ENCODE data around the gene PRKCD.

PRKCD gene

GRCh38 chr3:53217175-53217574 is 56.2 kb downstream of the PRKCD start:
- DNase-seq (ENCODE audit: low read depth in 2 of 2): no peak

- no peak for DNase-seq (ENCODE audit: low read depth in 2 of 2)
Observed at GRCh38 chr3:53218131-53218530, 57.1 kb downstream of the PRKCD start.

GRCh38 chr3:53219895-53220483 is 59.0 kb downstream of the PRKCD start:
- peak; percentile 38 to 53 for DNase-seq (ENCODE audit: low read depth in 2 of 2)

DNA sequence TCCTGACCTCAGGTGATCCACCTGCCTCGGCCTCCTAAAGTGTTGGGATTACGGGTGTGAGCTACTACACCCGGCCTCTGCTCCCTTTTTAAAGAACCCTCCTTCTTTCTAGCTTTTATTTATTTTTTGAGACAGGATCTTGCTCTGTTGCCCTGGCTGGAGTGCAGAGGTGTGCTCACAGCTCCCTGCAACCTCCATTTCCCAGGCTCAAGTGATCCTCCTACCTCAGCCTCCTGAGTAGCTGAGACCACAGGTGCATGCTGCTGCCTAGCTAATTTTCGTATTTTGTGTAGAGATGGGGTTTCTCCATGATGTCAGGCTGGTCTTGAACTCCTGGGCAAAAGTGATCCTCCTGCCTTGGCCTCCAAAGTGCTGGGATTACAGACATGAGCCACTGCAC is 60.3 kb downstream of the PRKCD start:
- DNase-seq (ENCODE audit: low read depth in 2 of 2): no peak

GRCh38 chr3:53221827-53222182 is 60.8 kb downstream of the PRKCD start:
- DNase-seq (ENCODE audit: low read depth in 2 of 2): no peak

- DNase-seq (ENCODE audit: low read depth in 2 of 2): no peak
Observed at GRCh38 chr3:53222183-53222901, 61.3 kb downstream of the PRKCD start.

GRCh38 chr3:53223025-53223424 is 62.0 kb downstream of the PRKCD start:
- DNase-seq (ENCODE audit: low read depth in 2 of 2): no peak

- no peak for DNase-seq (ENCODE audit: low read depth in 2 of 2)
Observed at GRCh38 chr3:53223541-53223966, 62.5 kb downstream of the PRKCD start.

DNA sequence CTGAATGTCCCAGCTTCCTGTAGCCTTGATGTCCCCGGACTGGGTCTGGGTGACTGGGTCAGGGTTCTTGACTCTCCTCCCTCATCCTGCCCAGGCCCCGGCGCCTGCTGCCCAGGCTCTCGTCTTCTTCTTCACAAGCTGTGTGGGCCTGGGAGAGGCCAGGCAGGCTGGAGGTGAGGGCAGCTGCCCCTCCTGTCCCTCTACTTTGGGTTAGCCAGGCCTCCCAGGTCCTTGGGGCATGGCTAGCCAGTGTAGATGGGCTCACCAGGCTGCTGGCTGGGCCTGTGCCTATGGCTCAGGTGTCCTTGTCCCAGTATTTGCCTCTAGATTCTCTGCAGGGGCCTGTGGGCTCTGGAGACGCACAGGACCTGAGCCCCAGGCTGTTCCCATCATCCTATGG is 63.0 kb downstream of the PRKCD start:
- DNase-seq (ENCODE audit: low read depth in 2 of 2): no peak

DNA sequence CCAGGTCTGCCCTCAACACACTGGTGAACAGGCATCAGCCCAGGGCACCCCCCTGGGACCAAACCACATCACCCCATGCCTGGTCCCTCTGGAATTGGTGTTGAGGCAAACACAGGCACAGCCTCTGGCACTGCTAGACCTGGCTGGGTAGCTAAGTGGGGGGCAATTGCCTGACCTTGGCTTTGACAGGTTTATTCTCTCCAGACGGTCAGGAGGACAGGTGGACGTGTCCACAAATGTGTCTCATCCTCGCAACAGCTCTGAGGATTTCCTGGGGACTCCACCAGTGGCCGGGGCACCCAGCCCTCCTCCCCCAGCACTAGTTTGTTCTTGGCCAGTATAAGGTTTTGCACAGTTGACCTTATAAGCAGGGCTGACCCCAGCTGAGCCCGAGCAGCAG is 63.5 kb downstream of the PRKCD start:
- DNase-seq (ENCODE audit: low read depth in 2 of 2): no peak

GRCh38 chr3:53225181-53225580 is 64.2 kb downstream of the PRKCD start:
- no peak for DNase-seq (ENCODE audit: low read depth in 2 of 2)

DNA sequence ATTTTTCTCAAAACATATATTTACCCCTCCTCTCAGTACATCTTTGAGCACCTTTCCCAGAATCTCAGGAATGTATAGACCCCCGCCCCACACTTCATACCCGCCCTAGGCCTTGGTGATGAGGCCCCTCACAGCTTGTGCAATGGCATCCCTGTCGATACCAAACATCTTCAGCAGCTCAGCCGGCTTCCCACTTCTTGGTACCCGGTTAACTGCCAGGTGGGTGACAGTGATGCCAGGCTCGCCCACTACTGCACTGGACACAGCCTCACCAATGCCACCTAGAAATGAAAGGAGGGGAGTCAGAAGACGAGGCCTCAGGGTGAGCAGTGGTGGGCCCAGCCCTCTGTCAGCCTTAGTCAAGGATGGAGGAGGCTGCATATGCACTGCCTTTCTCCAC is 64.6 kb downstream of the PRKCD start:
- no peak for DNase-seq (ENCODE audit: low read depth in 2 of 2)

GRCh38 chr3:53226142-53226840 is 65.3 kb downstream of the PRKCD start:
- no peak for DNase-seq (ENCODE audit: low read depth in 2 of 2)

DNA sequence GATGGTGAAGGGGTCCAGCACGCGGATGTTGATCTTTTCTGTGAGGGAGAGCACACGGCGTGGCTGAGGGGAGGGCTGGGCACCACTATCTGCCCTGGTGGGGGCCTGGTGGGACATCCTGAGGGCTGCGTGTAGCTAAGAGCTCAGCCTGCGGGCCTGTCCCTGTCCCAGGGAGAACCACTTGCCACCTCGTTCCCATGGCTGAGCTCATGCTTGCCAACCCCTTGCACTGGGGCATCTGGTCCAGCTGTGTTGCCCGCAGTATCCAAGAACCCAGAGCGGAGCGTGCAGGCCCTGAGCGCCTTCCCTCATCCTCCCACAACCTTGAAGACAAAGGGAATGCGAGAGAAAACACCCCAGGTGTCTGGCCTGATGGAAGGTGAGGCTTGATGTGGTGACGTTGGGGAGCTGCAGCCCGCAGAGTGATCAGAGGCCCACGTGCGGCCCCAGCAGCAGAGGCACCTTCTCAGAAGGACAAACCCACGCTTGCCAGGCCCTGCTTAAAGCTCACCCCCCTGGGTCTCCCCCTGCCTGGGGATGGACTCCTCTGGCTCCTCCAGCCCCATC is 65.9 kb downstream of the PRKCD start:
- DNase-seq (ENCODE audit: low read depth in 2 of 2): no peak

DNA sequence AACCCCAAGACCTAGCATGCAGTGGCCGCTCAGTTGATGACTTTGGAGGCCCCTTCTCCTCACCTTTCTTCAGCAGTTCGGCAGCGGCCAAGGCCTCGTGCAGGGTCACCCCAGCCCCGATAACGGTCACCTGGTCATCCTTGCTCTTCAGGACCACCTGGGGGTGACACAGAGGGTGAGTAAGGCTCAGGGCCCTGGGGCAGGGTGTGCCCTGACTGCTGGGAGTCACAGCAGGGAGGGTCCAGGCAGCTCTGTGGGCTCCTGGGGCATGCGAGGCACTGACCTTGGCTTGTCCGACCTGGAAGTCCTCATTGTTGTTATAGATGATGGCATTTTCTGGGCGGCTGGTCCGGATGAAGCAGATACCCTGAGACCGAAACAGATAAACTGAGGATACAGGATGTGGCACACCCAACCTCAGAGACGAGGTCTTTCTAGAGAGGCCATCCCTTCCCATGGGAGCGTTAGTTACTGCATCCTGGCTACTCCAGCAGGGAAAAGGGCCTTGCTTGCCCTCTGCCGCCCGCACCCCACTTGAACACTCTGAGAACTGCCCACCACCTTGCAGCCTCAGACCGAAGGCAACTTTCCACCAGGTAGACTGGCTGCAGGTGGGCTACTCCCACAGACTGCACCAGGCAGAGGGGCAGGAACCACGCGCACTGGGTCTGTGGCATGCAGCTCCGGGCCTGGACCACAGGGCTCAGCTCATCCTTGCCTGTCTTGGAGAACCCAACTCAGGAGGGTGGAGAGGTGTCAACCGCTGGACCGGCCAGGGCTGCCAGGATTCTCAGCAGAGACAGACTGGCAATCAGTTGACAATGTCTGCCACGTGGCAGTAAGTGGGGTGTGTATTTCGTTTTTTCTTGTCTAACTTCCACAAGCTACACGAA is 67.2 kb downstream of the PRKCD start:
- no peak for DNase-seq (ENCODE audit: low read depth in 2 of 2)

- DNase-seq (ENCODE audit: low read depth in 2 of 2): no peak
Observed at GRCh38 chr3:53229171-53229570, 68.2 kb downstream of the PRKCD start.

DNA sequence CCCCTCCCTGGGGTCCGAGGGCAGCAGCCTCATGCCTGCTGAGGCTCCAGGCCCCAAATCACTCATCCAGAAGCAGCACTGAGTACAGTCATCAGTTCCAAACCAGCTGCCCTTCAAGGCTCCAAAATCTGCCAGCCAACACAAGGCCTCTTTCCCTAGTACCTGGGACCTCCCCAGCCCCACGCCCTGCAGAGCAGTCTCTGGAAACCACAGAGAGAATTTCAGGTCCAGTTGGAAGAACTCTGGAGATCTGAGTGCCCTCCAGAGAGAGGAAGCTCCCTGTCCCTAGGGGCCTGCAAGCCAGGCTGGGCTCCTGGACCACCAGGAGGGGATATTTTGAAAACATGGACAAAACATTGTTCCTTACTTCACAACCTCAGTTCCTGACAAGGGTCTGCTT is 68.6 kb downstream of the PRKCD start:
- DNase-seq (ENCODE audit: low read depth in 2 of 2): no peak

GRCh38 chr3:53230041-53230621 is 69.1 kb downstream of the PRKCD start:
- no peak for DNase-seq (ENCODE audit: low read depth in 2 of 2)

- no peak for DNase-seq (ENCODE audit: low read depth in 2 of 2)
Observed at GRCh38 chr3:53230789-53231188, 69.8 kb downstream of the PRKCD start.

DNA sequence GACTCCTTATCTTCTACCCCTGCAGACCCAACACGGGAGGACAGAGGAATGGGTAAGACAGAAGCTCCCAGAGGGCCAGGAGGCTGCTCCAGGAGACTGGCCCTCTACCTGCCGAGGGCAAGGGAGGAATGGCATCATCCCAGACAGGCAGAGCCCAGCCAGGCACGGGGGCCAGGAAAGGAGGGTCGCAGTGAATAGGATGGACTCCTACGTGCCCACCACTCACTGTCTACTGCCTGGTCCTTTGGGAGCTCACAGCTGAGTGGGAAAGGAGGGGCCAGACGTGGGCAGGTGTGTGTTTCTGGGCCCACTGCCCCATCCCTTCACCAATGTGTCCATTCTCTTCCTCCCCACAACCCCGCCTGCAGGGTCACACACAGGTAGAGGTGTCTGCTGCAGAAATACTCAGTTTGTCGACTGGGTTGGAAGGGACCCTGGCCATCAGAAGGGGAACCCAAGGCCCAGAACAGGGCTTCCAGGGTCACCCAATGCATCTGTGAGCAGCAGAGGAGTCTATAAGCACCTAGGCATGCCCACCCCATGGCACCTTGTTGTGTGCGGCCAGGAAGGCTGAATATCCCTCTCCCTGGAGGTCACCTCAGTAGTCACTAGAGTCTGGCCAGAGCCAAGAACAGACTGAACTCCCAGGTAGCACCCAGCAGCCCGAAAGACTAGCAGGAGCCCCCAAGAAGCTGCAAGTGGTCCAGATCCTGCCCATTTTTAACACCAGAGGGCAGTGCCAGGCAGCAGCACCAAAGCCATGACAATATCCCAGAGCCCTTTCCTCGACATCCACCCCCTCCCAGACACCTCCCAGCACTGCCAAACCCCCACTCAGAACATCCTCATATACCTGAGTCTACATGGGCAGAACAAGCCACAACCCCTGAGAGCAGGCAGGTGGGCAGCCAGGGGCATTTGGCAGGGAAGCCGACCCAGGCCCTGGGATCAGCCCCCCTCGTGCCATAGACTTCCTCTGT is 70.8 kb downstream of the PRKCD start:
- DNase-seq (ENCODE audit: low read depth in 2 of 2): no peak

Data from stimulated activated CD8-positive, alpha-beta memory T cell treated with anti-CD3 and anti-CD28 coated beads, Interleukin-7, amount 100 ng/mL, for 4 hours (primary cell).